ENCODE data around the gene KRT13.

Gene KRT13

GRCh38 chr17:41451154-41451728 lies 54.2 kb downstream of the KRT13 start:
- DNase-seq (ENCODE audit: low read depth, low spot score), result no peak
- H3K4me3 ChIP-seq (ENCODE audit: low read length), result no peak overlapping the region

Data from Jurkat, Clone E6-1 (cell line).